Femur (tissue), 1 donor: ENCODE results near the gene PTGER4.
"Not testable (repeated sequence)": the region's sequence is repeated elsewhere in the genome, so short reads cannot be mapped to it uniquely, and the experiment has no call there.

ENCODE experiments used
- DNase-seq: peaks from one replicate; pipeline ENCODE4 v3.0.0-alpha.2; 2017

The PTGER4 gene

DNA sequence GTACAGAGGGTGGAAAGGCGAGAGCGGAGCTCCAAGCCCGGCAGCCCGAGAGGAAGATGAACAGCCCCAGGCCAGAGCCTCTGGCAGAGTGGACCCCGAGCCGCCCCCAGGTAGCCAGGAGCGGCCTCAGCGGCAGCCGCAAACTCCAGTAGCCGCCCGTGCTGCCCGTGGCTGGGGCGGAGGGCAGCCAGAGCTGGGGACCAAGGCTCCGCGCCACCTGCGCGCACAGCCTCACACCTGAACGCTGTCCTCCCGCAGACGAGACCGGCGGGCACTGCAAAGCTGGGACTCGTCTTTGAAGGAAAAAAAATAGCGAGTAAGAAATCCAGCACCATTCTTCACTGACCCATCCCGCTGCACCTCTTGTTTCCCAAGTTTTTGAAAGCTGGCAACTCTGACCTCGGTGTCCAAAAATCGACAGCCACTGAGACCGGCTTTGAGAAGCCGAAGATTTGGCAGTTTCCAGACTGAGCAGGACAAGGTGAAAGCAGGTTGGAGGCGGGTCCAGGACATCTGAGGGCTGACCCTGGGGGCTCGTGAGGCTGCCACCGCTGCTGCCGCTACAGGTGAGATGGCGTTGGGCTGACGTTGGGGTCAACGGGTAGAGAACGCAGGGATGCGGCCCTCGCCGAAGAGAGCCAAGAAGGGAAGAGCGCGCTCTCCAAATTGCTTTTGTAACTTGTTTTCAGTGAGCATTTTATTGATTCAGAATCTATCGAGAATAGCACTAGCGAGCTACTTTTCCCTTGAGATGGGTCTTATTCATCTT is at the start of gene PTGER4:
TSS of gene PTGER4 (plus strand) at position 3 of the 769 bp plus-strand sequence. CDS start 1,079 bp downstream, outside the sequence.
- no peak for DNase-seq

DNA sequence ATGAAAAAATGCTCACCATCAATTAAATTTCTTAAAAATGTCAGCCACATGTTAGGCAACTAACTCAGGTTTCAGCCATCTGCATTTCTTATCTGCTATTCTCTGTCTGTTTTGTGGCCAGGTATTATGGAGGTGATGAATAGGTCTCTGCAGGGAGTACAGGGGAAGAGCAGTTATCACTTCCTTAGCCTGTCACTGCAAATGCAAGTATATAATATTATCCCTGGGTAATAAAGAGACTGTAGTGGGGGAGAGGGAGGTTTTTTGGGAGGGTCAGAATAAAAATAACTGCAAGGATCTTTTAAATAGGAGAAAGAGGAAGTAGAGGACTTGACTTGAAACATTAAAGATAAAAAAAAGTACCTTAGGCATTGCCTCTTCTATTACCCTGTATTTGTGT is 49.6 kb upstream of the PTGER4 start:
- no peak for DNase-seq

DNA sequence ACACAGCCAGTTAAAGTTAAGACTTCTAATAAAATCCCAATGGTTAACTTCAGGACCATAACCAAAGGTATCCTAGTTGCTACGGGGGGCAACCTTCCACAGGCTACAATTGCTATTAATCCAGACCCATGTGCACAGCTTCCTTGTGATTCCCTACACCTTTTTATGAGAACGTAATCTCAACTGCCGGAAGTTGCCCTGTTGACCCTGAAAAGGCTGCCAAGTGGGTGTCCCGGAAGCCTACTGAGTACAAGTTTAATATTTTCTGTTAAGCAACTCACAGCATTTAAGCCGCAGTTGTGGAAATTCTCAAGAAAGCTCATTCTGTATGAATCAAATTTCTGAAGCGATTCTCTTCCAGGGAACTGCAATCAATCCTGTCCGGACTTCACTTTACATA is 48.5 kb upstream of the PTGER4 start:
- no peak for DNase-seq

DNA sequence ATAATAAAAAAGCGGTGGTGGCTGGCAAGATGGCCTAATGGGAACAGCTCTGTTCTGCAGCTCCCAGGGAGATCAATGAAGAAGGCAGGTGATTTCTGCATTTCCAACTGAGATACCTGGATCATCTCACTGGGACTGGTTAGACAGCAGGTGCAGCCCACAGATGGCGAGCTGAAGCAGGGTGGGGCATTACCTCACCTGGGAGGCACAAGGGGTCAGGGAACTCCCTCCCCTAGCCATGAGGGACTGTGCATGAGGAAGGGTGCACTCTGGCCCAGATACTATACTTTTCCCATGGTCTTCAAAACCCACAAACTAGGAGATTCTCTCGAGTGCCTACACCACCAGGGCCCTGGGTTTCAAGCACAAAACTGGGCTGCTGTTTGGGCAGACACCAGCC is 45.6 kb upstream of the PTGER4 start:
- no peak for DNase-seq

DNA sequence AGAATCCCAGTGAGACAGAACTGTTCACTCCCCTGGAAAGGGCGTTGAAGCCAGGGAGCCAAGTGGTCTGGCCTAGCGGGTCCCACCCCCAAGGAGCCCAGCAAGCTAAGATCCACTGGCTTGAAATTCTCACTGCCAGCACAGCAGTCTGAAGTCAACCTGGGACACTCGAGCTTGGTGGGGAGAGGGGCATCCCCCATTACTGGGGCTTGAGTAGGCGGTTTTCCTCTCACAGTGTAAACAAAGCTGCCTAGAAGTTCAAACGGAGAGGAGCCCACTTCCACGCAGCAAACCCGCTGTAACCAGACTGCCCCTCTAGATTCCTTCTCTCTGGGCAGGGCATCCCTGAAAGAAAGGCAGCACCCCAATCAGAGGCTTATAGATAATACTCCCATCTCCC is 45.1 kb upstream of the PTGER4 start:
- no peak for DNase-seq

DNA sequence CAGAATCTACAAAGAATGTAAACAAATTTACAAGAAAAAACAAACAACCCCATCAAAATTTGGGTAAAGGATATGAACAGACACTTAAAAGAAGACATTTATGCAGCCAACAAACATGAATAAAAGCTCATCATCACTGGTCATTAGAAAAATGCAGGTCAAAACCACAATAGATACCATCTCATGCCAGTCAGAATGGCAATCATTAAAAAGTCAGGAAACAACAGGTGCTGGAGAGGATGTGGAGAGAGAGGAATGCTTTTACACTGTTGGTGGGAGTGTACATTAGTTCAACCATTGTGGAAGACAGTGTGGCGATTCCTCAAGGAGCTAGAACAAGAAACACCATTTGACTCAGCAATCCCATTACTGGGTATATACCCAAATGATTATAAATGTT is 40.2 kb upstream of the PTGER4 start:
- not testable (repeated sequence) for DNase-seq

DNA sequence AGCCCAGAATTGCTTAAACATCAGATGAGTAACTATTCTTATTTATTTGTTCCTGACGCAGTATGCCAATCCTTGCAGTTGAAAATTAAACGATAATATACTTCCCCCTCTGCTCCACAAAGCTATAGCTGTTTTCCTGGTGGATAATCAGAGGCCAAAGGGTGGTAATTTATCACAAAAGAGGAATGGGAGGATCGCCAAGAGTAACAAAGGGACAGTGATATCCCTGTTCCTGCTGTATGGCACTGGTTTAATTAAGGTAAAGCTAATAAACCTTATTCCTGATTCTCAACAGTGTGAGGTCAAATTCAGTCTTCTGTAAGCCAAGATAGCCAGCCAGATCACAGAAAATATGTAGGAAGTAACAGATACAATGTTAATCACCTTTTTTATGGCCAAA is 33.4 kb upstream of the PTGER4 start:
- no peak for DNase-seq

DNA sequence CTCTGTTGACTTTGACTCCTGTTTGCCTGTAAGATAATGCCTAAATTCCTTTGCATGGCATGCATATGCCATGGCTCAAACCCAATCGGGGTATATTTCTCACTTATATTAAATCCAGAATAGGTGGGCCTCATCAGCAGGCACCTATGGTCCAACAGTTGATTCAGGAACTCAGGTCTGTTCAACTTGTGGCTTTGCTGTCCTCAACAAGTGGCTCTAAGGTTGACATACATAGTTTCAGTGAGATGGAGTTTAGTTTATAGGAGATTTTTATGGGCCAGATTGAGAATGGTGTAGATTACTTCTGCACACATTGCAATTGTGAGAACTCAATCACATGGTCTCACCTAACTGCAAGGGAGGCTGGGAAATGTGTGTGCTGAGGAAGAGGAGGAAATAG is 31.6 kb upstream of the PTGER4 start:
- no peak for DNase-seq

DNA sequence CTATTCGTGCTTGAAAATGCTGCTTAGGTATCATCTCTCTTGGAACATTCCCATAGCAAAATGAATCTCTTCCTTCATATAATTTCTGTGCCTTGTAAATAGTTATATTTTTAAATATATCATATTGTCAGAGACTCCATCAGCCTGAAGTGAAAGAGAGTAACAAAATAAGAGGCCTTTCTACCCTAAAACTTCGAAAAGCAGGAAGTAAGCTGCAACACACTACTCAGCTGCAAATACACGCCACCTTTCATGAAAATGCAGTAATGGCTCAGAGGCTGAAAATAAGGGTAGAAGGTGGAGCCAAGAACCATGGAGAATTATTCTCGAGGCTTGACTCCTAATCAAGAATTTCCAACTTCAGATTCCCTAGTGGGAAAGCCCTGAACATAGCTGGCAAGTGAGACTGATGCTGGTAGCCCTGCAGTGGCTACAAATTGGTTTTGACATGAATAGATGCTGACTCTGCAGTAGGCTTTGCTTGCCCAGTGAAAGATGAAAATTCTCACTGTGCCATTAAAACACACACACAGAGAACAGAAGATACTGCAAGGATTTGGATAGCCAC is 30.2 kb upstream of the PTGER4 start:
- DNase-seq, result no peak

DNA sequence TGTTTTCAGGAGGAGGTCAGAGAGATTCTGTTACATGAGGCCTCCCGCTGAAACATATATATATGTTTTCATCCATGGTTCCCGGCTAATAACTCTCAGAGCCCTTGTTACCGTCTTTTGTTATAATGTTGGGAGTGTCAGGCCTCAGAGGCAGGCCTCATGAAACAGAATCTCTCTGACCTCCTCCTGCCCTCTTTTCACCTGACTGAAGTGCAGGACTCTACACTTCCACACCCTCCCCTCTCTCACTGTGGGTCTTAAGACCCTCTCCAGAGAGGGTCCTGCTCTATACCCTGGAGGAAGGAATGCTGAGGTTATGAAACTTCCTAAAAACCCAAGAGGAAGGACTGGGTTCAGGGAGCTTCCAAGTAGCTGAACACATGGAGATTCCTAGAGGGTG is 28.5 kb upstream of the PTGER4 start:
- DNase-seq, result no peak

DNA sequence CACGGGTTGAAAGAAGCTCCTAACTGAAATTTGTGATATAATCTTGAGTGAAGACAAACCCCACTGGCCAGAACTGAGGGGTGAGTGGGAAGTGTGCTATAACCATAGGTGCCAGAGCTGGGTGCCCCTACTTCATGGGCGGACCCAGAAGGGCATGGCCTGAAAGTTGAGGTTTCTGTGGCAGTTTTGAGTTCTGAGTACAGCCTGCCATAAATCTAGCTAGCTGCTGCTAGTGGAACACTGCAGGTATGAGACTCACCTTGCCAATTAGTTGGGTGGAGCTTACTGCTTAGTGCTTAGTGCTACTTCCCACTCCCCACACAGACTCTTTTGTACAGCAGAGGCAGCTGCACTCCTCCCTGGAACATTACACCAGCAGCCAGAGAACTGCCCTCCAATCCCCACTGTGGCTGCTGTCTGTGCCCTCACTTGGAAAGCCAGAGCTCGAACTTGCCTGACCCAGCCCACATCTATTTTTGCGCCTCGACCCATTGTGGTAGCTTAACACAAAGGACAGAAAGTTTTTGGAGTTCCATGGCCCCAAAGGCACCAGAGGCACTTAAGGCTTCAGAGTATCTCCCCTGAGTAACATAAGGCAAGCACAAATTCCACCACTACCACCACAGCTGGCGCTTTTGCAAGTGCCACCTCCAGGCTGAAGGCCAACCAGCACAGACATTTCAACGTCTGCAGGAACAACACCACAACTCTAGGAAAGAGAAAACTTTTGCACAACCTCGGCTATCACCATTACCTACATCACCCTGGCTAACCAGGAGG is 27.1 kb upstream of the PTGER4 start:
- DNase-seq, result no peak

DNA sequence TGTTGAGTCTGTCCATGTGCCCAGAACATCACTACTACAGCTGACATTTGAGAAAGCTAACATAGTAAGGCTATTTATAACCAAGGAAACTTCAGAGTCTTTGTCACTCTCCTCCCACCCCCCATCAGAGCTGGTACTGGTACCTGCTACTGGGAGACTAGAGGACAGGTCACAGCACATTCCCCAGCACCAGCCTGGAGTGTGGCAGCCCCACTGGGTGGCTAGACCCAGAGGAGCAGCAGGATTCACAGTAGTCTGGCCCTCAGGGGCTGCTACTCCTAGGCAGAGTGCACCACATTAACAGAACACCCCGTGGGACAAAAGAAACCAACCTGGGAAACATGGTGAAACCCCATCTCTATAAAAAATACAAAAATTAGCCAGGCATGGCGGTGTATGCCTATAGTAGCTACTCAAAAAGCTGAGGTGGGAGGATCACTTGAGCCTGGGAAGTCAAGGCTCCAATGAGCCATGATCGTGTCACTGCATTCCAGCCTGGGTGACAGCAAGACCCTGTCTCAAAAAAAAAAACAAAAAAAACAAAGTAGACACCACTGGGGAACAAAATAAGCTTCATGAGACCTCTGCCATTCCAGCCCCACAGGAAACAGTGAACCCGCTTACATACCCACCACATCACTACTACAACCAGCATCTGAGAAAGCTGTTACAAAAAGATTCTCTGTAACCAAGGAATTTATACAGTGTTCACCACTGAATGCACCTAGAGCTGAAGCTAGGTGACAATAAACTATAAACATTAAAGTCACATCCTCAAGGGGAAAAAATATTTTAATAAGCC is 26.3 kb upstream of the PTGER4 start:
- DNase-seq, result no peak

DNA sequence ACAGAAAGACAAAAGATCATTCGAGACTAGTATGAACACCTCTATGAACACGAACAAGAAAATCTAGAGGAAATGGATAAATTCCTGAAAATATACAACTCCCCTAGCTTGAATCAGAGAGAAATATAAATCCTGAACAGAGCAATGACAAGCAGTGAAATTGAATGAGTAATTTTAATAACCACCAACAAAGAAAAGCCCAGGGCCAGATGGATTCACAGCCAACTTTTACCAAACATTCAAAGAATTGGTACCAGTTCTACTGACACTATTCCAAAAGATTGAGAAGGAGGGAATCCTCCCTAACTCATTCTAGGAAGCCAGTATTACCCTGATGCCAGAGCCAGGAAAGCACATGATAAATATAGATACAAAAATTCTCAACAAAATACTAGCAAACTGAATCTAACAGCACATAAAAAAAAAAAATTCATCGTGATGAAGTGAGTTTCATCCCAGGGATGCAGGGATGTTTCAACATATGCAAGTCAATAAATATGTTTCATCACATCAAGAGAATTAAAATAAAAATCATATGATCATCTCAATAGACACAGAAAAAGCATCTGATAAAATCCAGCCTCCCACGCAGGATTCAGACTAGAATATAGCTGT is 25.2 kb upstream of the PTGER4 start:
- DNase-seq, result no peak

DNA sequence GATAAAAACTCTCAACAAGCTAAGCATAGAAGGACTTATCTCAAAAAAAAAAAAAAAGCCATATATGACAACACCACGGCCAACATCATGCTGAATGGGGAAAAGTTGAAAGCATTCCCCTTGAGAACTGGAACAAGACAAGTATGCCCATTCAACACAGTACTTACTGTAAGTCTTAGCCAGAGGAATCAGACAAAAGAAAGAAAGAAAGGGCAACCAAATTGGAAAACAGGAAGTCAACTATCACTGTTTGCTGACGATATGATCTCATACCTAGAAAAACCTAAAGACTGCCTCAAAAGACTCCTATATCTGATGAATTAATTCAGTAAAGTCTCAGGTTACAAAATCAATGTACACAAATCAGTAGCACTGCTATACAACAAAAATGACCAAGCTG is 24.6 kb upstream of the PTGER4 start:
- DNase-seq, result no peak

DNA sequence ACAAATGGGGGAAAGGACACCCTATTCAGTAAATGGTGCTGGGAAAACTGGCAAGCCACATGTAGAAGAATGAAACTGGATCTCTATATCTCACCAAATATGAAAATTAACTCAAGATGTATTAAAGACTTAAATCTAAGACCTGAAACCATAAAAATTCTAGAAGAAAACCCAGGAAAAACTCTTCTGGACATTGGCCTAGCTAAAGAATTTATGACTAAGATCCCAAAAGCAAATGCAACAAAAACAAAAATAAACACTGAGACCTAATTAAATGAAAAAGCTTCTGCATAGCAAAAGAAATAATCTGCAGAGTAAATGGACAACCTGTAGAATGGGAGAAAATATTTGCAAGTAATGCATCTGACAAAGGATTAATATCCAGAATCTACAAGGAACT is 23.6 kb upstream of the PTGER4 start:
- not testable (repeated sequence) for DNase-seq

DNA sequence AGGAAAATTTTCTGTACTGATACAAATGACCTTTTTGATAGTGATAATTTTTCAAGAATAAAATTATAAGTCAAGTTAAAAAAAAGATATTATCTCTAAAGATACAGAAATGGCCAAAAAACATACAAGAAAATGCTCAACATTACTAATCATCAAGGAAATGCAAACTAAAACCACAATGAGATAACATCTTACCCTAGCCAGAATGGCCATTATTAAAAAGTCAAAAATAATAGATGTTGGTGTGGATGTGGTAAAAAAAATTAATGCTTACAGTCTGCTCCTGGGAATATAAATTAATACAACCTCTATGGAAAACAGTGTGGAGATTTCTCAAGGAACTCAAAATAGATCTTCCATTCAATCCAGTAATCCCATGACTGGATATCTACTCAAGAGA is 22.9 kb upstream of the PTGER4 start:
- no peak for DNase-seq

DNA sequence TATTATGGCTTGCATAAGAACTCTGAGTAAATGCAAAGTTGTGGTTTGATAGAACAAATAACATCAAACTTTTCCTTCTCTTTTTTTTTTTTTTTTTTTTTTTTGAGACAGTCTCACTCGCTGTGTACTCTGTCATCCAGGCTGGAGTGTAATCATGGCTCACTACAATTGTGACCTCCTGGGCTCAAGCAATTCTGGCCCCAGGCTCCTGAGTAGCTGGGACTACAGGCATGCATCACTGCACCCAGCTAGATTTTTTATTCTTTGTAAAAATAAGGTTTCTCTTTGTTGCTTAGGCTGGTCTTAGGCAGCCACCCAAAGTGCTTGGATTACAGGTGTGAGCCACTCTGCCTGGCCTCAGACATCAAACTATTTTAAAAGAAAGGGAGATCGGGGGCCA is 19.0 kb upstream of the PTGER4 start:
- no peak for DNase-seq

DNA sequence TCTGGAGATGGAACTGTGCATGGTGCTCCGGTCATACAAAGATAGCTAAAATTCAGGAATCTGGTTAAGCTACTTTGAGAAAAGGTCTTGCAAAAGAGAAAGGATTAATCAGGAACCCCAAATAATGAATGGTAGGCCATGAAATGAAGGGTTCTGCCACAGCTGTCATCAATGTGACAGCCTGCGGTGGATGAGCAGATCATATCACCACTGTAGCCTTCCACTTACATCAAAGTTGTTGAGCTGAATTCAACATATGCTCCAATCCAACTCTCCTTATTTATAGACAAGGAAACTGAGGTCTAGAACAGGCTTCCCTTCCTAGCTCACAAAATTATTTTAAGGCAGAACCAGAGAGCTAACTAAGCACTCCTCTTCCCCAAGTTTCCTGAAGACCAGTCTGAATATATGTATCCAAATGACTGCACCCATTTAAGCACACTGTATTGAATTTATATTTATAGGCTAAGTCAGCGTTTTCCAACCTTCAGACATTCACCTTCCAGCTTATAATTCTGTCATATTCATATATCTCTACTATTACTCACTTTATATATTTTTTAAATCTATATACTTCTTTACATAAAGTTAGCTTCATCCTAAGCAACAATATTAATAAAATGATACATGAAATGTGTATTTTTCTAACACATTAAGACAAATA is 13.9 kb upstream of the PTGER4 start:
- DNase-seq, result no peak

DNA sequence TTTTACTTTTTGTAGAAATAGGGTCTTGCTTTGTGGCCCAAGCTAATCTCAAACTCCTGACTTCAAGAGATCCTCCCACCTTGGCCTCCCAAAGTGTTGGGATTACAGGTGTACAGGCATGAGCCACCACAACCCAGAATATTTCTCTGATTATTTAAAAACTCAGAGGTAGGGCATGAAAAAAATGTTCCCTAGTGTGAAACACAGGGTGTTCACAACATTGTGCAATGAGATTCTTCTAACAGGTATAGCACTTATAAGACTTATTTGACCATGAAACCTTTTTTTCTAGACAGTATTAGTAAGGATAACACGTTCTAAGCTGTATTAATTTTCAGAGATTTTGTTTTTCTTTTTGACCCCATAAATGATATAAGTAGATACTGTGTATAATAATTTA is 13.1 kb upstream of the PTGER4 start:
- no peak for DNase-seq

DNA sequence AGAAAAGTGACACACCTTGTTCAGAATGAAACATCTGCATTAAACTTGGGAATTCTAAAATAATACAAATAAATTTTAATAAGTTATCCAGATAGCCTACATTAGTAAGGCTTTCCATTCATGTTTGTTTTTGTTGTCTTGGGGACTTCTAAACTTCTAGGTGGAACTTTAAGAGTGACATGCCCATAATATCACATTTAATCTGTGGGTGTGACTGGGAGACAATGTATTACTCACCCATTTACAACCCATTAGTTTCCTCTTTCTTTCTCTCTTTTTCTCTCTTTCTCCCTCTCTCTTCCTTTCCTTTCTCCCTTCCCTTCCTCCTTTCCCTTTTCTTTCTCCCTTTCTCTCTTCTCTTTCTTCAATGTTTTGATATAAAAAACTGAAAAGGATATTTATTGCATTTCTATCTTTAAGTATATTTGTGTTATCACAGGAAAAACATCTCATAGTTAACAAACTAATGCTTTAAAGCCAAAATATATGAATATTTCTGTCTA is 12.5 kb upstream of the PTGER4 start:
- no peak for DNase-seq

DNA sequence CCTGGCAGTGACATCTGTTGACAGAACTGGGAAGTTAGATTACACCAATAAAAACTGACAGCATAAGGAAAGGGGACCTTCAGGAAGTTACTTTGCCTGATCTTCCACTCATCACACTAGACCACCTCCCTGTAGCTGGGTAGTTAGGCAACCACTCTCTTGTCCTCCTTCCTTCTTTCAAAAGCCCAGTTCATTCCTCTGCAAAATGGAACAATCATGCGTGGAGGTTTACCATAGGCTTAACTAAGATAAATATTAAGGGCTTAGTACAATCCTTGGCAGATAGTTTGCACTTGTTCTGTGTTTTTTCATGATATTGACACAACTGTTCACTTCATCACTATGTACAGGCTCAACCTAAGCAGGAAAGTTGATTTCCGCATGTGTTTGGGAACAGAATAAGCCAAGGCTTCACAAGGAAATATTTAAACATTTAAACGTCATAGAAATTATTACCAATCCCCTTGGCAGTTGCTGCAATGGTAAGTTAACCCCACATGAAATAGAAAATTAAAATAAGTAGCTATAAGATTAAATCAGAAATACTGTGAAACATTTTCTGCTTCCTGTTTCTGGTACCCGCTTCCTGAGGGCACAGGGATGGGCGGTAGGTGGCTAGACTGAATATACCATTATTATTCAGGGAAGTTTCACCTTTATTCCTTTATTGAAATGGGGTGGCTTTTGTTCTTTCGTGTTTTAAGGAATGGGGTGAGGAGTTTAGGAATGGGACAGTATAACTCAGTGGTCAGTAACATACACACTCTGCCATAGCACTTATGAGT is 9.9 kb upstream of the PTGER4 start:
- DNase-seq, result no peak
